ENCODE measurements around the gene TMEM62.

DNA sequence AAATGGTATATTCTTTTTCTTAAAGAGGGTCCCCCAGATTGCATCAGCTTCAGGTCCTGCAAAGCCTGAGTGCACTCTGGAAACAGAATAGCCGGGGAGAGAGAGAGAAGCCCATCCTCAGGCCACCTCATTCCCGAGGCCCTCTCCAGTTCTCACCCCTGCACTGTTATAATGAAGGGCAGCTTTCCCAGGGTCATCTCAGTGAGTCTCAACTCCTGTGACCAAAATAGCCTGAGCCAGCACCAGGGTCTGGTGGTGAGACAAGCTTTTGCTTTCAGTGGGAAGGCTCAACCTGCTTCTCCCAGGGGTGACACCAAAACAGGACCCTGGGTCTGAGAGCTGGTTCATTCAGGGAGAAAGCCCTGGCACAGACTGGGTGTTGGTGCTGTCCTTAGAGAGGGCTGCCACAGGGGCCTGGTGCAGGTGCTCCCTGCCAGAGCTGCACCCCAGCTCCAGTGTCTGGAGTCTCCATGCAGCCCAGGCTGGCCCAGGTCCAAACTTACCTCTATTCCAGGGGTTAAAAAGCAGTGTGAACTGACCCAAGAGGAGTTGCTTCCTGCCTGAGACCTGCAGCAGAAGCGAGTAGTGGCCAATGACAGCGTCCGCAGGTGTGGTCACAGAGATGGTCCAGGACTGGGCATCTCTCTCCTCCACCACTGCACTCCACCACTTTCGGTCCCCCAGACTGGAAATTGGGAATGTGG is 81.4 kb downstream of the TMEM62 start:
- TF ChIP-seq EZH2 (IDR thresholded peaks at IDR 0.05) = no peak
- no peak for TF ChIP-seq POLR2AphosphoS5 (IDR thresholded peaks at IDR 0.05; ENCODE audit: borderline replicate concordance, low read depth, low read length)
- no peak for TF ChIP-seq FOXP2 (optimal IDR thresholded peaks at IDR 0.05; ENCODE audit: control extremely low read depth, extremely low read length, insufficient read depth)
